Measurements from ENCODE around the gene HOXD12.

- TF ChIP-seq POLR2A (IDR thresholded peaks at IDR 0.05) (no peak), CTCF (IDR thresholded peaks at IDR 0.05) (no peak)
Observed at GRCh38 chr2:176098366-176099158, 1.0 kb upstream of the HOXD12 start.
